Measurements from ENCODE around the gene RSPH10B2. TPM values are rescaled to one million over a fixed set of nuclear protein-coding genes. Genes with fewer than 3 reads are reported as not detected.
"Not testable (repeated sequence)": the region's sequence is repeated elsewhere in the genome, so short reads cannot be mapped to it uniquely, and the experiment has no call there.

RSPH10B2 gene
- total RNA-seq, 2 experiments from 2014 or later = 0.36 to 0.78 TPM

DNA sequence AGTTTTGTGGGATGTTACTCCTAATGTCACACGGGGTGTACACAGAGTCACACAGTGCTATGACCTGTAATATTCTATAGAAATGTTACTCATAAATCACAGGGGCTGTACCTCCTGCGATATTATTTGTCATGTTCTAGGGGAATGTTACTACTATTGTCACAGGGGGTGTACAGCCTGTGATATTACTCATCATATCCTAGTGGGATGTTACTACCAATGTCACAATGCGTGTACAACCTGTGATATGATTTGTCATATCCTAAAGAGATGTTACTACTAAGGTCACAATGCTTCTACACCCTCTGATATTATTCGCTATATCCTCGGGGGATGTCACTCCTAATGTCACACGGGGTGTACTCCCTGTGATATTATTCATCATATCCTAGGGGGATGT is 79.7 kb downstream of the RSPH10B2 start:
- POLR2A ChIA-PET = no interaction called here
- CTCF ChIA-PET = no interaction called here

GRCh38 chr7:6835521-6835920 is 81.6 kb downstream of the RSPH10B2 start:
- CTCF ChIA-PET, POLR2A ChIA-PET: not testable (repeated sequence)

DNA sequence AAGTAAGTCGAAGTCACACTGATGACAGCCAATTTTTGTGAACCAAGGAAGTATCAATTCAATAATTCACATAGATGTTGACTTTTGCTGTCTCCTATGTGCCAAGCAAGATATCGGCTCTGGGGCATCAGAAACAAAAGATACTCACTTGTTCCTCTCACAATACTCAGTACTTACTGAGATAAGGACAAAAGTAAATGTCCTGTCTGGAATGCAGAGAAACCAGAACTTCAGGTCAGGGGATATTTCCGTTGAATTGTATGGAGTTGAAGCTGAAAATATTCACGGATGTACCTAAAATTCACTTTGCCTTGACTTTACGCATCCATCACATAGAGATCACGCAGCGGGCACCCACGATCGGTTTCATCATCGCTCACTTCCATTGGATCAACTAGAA is 83.2 kb downstream of the RSPH10B2 start:
- CTCF ChIA-PET = not testable (repeated sequence)

GRCh38 chr7:6842278-6842921 is 88.5 kb downstream of the RSPH10B2 start:
- CTCF ChIA-PET, POLR2A ChIA-PET: not testable (repeated sequence)

More for the DNA sequence above, 83.2 kb downstream of the RSPH10B2 start:
- POLR2A ChIA-PET = not testable (repeated sequence)

- POLR2A ChIA-PET, CTCF ChIA-PET: not testable (repeated sequence)
Measured at GRCh38 chr7:6843092-6843491, 89.2 kb downstream of the RSPH10B2 start.

DNA sequence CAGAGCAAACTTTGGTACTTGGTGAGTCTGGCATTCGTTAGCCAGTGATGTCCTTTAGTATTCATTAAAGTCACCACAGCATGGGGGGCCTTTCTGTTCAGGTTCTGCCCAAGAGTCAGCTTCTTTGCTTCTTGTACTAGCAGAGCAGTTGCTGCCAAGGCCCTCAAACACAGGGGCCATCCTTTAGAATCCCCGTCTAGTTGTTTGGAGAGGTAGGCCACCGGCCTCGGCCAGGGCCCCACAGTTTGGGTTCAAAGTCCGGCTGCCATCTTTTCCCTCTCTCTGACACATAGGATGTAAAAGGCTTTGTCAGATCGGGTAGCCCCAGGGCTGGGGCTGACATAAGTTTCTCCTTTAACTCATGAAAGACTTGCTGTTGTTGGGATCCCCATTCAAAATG is 89.8 kb downstream of the RSPH10B2 start:
- POLR2A ChIA-PET, CTCF ChIA-PET: not testable (repeated sequence)

DNA sequence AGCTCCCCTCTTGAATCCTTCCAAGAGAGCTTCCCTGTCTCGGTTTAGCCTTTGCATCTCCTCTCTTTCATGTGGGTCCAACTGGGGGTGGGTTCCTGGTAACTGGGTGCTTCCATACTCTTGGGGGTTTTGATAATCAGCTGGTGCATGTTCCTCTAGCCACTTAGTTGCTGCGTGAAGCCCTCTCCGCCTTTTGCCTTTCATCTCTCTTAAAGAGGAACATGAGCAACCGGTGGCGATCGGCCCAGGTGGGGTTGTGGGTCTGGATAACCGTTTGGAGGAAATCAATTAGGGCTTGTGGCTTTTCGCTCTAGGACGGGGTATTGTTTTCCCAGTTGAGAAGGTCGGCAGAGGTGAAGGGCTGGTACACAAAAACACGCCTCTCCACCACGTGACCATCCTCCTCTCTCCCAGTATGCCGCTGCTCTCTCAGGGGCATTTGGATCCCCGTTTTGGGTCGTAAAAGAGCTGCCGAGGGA is 92.1 kb downstream of the RSPH10B2 start:
- POLR2A ChIA-PET, CTCF ChIA-PET: not testable (repeated sequence)

DNA sequence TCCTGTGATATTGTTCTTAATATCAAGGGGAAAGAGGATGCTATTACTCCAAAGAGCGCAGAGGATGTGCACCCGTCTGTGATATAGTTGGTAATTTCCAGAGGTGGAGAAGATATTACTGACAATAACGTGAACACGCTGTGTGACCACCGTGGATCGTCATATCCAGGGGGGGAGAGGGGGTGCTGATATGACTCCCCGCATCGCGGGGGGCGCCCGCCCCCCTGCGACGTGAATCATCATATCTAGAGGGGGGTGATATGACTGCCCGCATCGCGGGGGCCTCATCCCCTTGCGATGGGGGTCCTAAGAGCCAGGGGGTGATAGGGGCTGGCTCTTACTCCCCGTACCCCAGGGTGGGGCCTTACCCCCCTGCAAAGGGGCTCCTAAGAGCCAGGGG is 93.8 kb downstream of the RSPH10B2 start:
- CTCF ChIA-PET, POLR2A ChIA-PET: not testable (repeated sequence)

Other genes with a start within 250 kb of the RSPH10B2 start
- under 1 TPM; 0.40 to 0.50 TPM for gene GRID2IP, start 202.6 kb upstream of the RSPH10B2 start, total RNA-seq
- 10 to 100 TPM; 28.5 to 30.1 TPM for gene ZDHHC4, start 176.6 kb upstream of the RSPH10B2 start, total RNA-seq
- gene INTS15, start 164.1 kb upstream of the RSPH10B2 start, total RNA-seq = 10 to 100 TPM; 38.2 to 39.6 TPM
- gene ZNF853, start 138.5 kb upstream of the RSPH10B2 start, total RNA-seq = 1 to 10 TPM; 3.4 to 3.9 TPM
- 10 to 100 TPM; 20.3 to 21.2 TPM for gene ZNF316, start 116.8 kb upstream of the RSPH10B2 start, total RNA-seq
- 10 to 100 TPM; 19.0 to 19.9 TPM for gene ZNF12, start 47.2 kb upstream of the RSPH10B2 start, total RNA-seq
- 10 to 100 TPM; 43.8 to 57.9 TPM for gene CCZ1B, start 72.2 kb downstream of the RSPH10B2 start, total RNA-seq